CD14-positive monocyte (primary cell): ENCODE measurements around the gene DNAJA3. TPM values are rescaled to one million over a fixed set of nuclear protein-coding genes. Genes with fewer than 3 reads are reported as not detected.

Experiments used
- DNase-seq, 3 donors: peaks; one replicate each; pipeline ENCODE4 v3.0.0-alpha.2; 2011 to 2022
- H2AFZ ChIP-seq: 2 replicates; pipeline ENCODE4 v1.6.0; 2012; ENCODE audit warnings: mild to moderate bottlenecking, low read depth, low read length, inconsistent platforms; ENCODE audit not compliant: insufficient read depth, poor library complexity, severe bottlenecking
- H3K27ac ChIP-seq, 2 donors: 1 replicate in 1 of 2; 2 replicates in 1 of 2; pipeline ENCODE4 v1.5.1; 2012 to 2013; ENCODE audit warnings: low read length in 2 of 2, control low read depth in 1 of 2, inconsistent platforms in 1 of 2, low read depth in 1 of 2, mild to moderate bottlenecking in 1 of 2
- H3K27me3 ChIP-seq, 2 donors: one replicate each; pipeline versions ENCODE4 v1.6.0 to v1.6.1; 2011 to 2013; ENCODE audit warnings: low read length in 2 of 2; ENCODE audit not compliant: control insufficient read depth in 2 of 2, insufficient read depth in 2 of 2
- H3K36me3 ChIP-seq, 2 donors: replicated peaks in 1 of 2; 1 replicate in 1 of 2; 2 replicates in 1 of 2; pipeline versions ENCODE4 v1.5.1 to v1.6.1; 2012 to 2013; ENCODE audit warnings: low read length in 2 of 2, control low read depth in 1 of 2, inconsistent platforms in 1 of 2, mild to moderate bottlenecking in 1 of 2; ENCODE audit not compliant: insufficient read depth in 2 of 2, control insufficient read depth in 1 of 2
- H3K4me1 ChIP-seq, 2 donors: 1 replicate in 1 of 2; 2 replicates in 1 of 2; pipeline versions ENCODE4 v1.5.1 to v1.6.1; 2012 to 2013; ENCODE audit warnings: low read length in 2 of 2, control low read depth in 1 of 2, inconsistent platforms in 1 of 2, mild to moderate bottlenecking in 1 of 2, moderate library complexity in 1 of 2; ENCODE audit not compliant: insufficient read depth in 2 of 2, control insufficient read depth in 1 of 2
- H3K4me2 ChIP-seq: replicated peaks from 2 replicates; pipeline ENCODE3; 2012; ENCODE audit warnings: low read length, moderate library complexity, mild to moderate bottlenecking; ENCODE audit not compliant: poor library complexity, severe bottlenecking; ENCODE audit errors: extremely low read depth
- H3K4me3 ChIP-seq, 3 experiments: fragments of 200-600 bp in 1 of 3; sonication (generic) in 1 of 3; replicated peaks in 1 of 3; 1 replicate in 2 of 3; 2 replicates in 1 of 3; pipeline ENCODE4 v1.5.1; 2011 to 2013; ENCODE audit warnings: low read length in 3 of 3, mild to moderate bottlenecking in 3 of 3, control low read depth in 2 of 3, low read depth in 2 of 3, inconsistent platforms in 1 of 3, moderate library complexity in 1 of 3
- H3K79me2 ChIP-seq: 2 replicates; pipeline ENCODE4 v1.6.0; 2012; ENCODE audit warnings: mild to moderate bottlenecking, control low read depth, inconsistent platforms, low read length, moderate library complexity; ENCODE audit not compliant: insufficient read depth
- H3K9ac ChIP-seq: 2 replicates; pipeline ENCODE4 v1.6.0; 2017; ENCODE audit warnings: low read length, mild to moderate bottlenecking; ENCODE audit not compliant: insufficient read depth, poor library complexity, severe bottlenecking
- H3K9me3 ChIP-seq, 2 donors: replicated peaks in 1 of 2; 1 replicate in 1 of 2; 2 replicates in 1 of 2; pipeline versions ENCODE4 v1.5.1 to v1.6.1; 2012 to 2013; ENCODE audit warnings: low read length in 2 of 2, control low read depth in 1 of 2; ENCODE audit not compliant: control insufficient read depth in 1 of 2, insufficient read depth in 1 of 2
- H4K20me1 ChIP-seq: 2 replicates; pipeline ENCODE4 v1.6.0; 2012; ENCODE audit warnings: mild to moderate bottlenecking, low read length, control low read depth, moderate library complexity; ENCODE audit not compliant: insufficient read depth
- H3K27ac Mint-ChIP-seq, 7 donors: one replicate each; pipeline ENCODE4 v1.8.0; 2020; ENCODE audit warnings: mild to moderate bottlenecking in 7 of 7, mixed read lengths in 7 of 7, moderate library complexity in 6 of 7, inconsistent platforms in 2 of 7
- H3K27me3 Mint-ChIP-seq, 3 donors: one replicate each; pipeline ENCODE4 v1.8.0; 2021 to 2022; ENCODE audit warnings: low read depth in 3 of 3, mild to moderate bottlenecking in 3 of 3, mixed read lengths in 3 of 3, moderate library complexity in 3 of 3, inconsistent platforms in 1 of 3
- H3K36me3 Mint-ChIP-seq, 2 donors: one replicate each; pipeline ENCODE4 v1.8.0; 2020; ENCODE audit warnings: mixed read lengths in 2 of 2, inconsistent platforms in 1 of 2, mild to moderate bottlenecking in 1 of 2
- H3K4me1 Mint-ChIP-seq: one replicate; pipeline ENCODE4 v1.8.0; 2020; ENCODE audit warnings: mild to moderate bottlenecking, mixed read lengths
- H3K4me3 Mint-ChIP-seq, 2 donors: one replicate each; pipeline ENCODE4 v1.8.0; 2020; ENCODE audit warnings: mild to moderate bottlenecking in 2 of 2, mixed read lengths in 2 of 2, moderate library complexity in 1 of 2
- H3K9me3 Mint-ChIP-seq, 7 donors: one replicate each; pipeline ENCODE4 v1.8.0; 2020 to 2022; ENCODE audit warnings: mixed read lengths in 7 of 7, mild to moderate bottlenecking in 6 of 7, moderate library complexity in 6 of 7, inconsistent platforms in 2 of 7
- WGBS: methylation state at CpG from one replicate; pipeline ENCODE4 v1.1.5; 2013; ENCODE audit warnings: missing lambda C conversion rate; ENCODE audit not compliant: insufficient coverage; 5-methylcytosine and 5-hydroxymethylcytosine counted together
- intact Hi-C, 2 donors: fragments of 100-400 bp; cut with micrococcal nuclease; formaldehyde crosslinking; loops; one replicate each; pipeline versions ENCODE4 v1.15.0 to v1.15.1; 2023
- polyA plus RNA-seq, 3 donors: library from polyadenylated mRNA; depleted of rRNA in 1 of 3; unstranded in 2 of 3; stranded (reverse) in 1 of 3; fragments of 300-500 nt in 2 of 3; fragments of >200 nt in 1 of 3; fragmentation: Illumina TruSeq in 2 of 3; gene quantifications; 1 replicate in 2 of 3; 2 replicates in 1 of 3; pipeline ENCODE4 v1.2.3, GENCODE V29; 2012 to 2021
- TF ChIP-seq, protein P1 (sequence below): fragments of 200-600 bp; IDR thresholded peaks from one replicate; pipeline ENCODE4 v1.8.0; 2022; ENCODE audit warnings: antibody characterized with exemption, mild to moderate bottlenecking

DNAJA3 gene
- polyA plus RNA-seq, 3 donors = 17.1 to 27.9 (median 19.5) TPM

GRCh38 chr16:4455951-4456350, 30.3 kb downstream of the DNAJA3 start:
- Mint-ChIP-seq H3K4me1 (peaks cover 19% of the 10 kb centered on the region), H3K36me3 (peaks cover 48 to 63% of the 10 kb centered on the region in 2 donors), H3K27ac (no peak overlapping the region), H3K27me3 (peaks cover 0 to 1% (median 0%) of the 10 kb centered on the region in 3 donors), H3K4me3 (no peak overlapping the region), H3K9me3 (peaks cover 0 to 2% (median 0%) of the 10 kb centered on the region in 7 donors)
- intact Hi-C loops = no loop called here
- Histone ChIP-seq H3K4me2 (no peak overlapping the region), H3K4me1 (peaks cover 19 to 21% of the 10 kb centered on the region in 2 donors), H3K27ac (no peak overlapping the region), H3K36me3 (peaks cover 57 to 65% of the 10 kb centered on the region in 2 donors), H3K9me3 (no peaks in the 10 kb centered on the region), H2AFZ (no peak overlapping the region), H3K4me3 (no peak overlapping the region), H4K20me1 (no peaks in the 10 kb centered on the region), H3K9ac (no peak overlapping the region), H3K27me3 (no peaks in the 10 kb centered on the region), H3K79me2 (no peaks in the 10 kb centered on the region)
- TF ChIP-seq, protein P1, sequence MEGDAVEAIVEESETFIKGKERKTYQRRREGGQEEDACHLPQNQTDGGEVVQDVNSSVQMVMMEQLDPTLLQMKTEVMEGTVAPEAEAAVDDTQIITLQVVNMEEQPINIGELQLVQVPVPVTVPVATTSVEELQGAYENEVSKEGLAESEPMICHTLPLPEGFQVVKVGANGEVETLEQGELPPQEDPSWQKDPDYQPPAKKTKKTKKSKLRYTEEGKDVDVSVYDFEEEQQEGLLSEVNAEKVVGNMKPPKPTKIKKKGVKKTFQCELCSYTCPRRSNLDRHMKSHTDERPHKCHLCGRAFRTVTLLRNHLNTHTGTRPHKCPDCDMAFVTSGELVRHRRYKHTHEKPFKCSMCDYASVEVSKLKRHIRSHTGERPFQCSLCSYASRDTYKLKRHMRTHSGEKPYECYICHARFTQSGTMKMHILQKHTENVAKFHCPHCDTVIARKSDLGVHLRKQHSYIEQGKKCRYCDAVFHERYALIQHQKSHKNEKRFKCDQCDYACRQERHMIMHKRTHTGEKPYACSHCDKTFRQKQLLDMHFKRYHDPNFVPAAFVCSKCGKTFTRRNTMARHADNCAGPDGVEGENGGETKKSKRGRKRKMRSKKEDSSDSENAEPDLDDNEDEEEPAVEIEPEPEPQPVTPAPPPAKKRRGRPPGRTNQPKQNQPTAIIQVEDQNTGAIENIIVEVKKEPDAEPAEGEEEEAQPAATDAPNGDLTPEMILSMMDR = no peak
- DNase-seq = no peak
- WGBS = 79% methylated on average over 7 of the region's 10 CpGs

GRCh38 chr16:4460936-4461249, 35.2 kb downstream of the DNAJA3 start:
- Histone ChIP-seq H3K9me3 (no peaks in the 10 kb centered on the region), H3K4me1 (peaks cover 22 to 26% of the 10 kb centered on the region in 2 donors), H4K20me1 (no peaks in the 10 kb centered on the region), H3K36me3 (peaks cover 43 to 62% of the 10 kb centered on the region in 2 donors), H3K27me3 (no peaks in the 10 kb centered on the region), H2AFZ (no peak overlapping the region), H3K4me2 (no peak overlapping the region), H3K79me2 (no peaks in the 10 kb centered on the region), H3K27ac (peak overlapping the region in 1 of 2 donors; percentile 20), H3K9ac (no peak overlapping the region), H3K4me3 (no peak overlapping the region)
- DNase-seq = no peak
- H3K9me3 Mint-ChIP-seq = peaks cover 0 to 2% (median 0%) of the 10 kb centered on the region in 7 donors
- H3K36me3 Mint-ChIP-seq = peaks cover 46 to 63% of the 10 kb centered on the region in 2 donors
- intact Hi-C loops = no loop called here
- peaks cover 22% of the 10 kb centered on the region for H3K4me1 Mint-ChIP-seq
- H3K4me3 Mint-ChIP-seq = no peak overlapping the region
- 92% methylated on average over 2 of the region's 5 CpGs for WGBS
- TF ChIP-seq, protein P1 = no peak
- H3K27ac Mint-ChIP-seq = peak overlapping the region in 1 of 7 donors; percentile 47
- H3K27me3 Mint-ChIP-seq = peaks cover 0 to 1% (median 0%) of the 10 kb centered on the region in 3 donors
